ENCODE results near the gene TMEM185A.
"Not testable (repeated sequence)": the region's sequence is repeated elsewhere in the genome, so short reads cannot be mapped to it uniquely, and the experiment has no call there.

- TF ChIP-seq CTCF (conservative IDR thresholded peaks at IDR 0.05; ENCODE audit: low read depth, low read length); ELK1 (IDR thresholded peaks at IDR 0.05; ENCODE audit: borderline replicate concordance, low read depth, low read length); POLR2A (IDR thresholded peaks at IDR 0.05; ENCODE audit: low read depth, low read length); SMC3 (IDR thresholded peaks at IDR 0.05; ENCODE audit: low read depth, low read length); RAD21 (IDR thresholded peaks at IDR 0.05; ENCODE audit: low read length); USF2 (IDR thresholded peaks at IDR 0.05; ENCODE audit: low read depth, low read length): not testable (repeated sequence)
These were observed 44.2 kb downstream of the TMEM185A start, which contains the start of gene MAGEA9B for GRCh38 chrX:149587359-149587758.

Measured in IMR-90 (cell line).